Stimulated activated CD4-positive, alpha-beta T cell treated with anti-CD3 and anti-CD28 coated beads, Interleukin-4, amount 100 ng/mL, for 48 hours (primary cell): ENCODE data around the gene ADAMTS20.

Source experiments
- DNase-seq, 2 donors: peaks; one replicate each; pipeline ENCODE4 v3.0.0-alpha.2; 2020; ENCODE audit warnings: low read depth in 2 of 2

The ADAMTS20 gene

DNA sequence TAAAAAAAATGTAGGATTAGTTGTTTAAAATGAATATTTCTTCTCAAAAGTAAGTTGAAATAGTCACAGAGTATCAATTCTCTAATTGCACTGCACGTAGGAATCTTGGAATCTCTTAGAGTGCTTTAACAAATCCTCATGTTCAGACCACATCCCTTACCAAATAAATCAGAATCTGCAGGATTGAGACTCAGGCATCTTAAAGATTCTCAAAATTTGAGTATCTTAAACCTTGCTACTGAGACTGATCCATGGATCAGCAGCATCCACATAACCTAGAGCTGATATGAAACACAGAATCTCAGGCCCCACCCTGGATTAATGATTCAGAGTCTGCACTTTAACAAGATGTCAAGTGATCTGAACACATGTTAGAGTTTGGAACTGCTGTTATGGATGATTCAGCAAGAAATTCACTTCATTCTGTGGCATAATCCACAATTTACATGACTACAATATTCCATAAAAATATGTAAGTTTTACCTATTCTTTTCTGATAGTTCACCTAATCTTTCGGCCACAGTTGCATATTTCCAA lies 58.7 kb downstream of the ADAMTS20 start:
- DNase-seq: no peak

DNA sequence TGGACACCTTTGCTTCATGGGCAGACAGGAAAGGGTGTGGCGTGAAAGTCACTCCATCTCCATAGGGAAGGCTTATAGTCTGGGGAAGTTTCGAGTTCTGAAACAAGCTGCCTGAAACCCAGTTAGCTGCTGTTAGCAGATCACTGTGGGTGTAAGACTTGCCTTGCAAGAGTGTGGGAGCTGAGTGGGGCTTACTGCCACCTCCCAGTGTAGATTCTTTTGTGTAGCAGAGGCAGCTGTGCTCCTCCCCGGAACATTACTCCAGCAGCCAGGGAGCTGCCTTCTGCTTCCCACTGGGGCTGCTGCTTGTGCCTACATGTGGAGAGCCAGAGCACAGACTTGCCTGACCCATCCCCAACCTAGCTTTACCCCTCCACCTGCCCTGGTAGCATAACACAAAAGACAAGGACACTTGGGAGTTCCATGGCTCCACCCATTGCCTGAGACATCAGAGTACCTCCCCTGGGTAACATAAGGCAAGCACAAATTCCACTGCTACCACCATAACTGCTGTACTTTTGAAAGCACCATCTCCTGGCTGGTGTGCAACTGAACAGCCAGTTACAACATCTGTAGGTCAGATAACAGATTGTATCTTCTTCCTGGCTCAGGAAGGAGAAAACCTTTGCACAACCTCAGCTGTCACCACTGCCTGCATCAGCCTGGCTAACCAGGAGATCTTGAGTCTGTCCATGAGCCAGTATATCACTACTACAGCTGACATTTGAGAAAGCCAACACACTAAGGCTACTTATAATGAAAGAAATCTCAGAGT lies 69.5 kb downstream of the ADAMTS20 start:
- DNase-seq: no peak

DNA sequence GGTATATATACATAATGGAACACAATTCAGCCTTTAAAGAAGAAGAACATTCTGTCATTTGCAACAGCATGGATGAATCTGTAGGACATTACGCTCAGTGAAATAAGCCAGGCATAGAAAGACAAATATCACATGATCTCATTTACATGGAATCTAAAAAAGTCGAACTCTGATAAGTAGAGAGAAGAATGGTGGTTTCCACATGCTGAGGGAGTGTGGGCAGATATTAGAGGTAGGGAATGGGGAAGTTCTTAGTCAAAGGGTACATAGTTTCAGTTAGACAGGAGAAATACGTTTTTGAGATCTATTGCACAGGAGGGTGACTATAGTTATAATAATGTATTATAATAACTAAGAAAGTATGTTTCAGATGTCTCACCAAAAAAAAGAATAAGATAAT lies 71.4 kb downstream of the ADAMTS20 start:
- no peak for DNase-seq

DNA sequence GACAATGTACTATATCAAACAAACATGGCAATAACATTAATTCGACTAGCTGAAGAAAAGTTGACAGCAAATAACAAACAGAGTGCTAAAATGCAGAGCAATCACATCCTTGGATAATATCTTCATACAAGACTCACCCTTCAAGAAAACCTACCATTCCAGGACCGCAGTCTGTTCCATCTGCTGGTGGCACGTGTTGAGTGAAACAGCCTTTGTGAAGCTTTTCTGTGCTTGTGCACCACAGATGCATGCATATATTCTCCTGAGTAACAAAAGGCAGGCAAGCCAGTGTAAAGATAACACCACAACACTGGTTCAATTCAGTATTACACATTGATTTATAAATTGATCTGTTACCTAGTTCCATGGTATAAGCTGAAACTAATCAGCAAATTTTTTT lies 89.3 kb downstream of the ADAMTS20 start:
- DNase-seq: no peak

DNA sequence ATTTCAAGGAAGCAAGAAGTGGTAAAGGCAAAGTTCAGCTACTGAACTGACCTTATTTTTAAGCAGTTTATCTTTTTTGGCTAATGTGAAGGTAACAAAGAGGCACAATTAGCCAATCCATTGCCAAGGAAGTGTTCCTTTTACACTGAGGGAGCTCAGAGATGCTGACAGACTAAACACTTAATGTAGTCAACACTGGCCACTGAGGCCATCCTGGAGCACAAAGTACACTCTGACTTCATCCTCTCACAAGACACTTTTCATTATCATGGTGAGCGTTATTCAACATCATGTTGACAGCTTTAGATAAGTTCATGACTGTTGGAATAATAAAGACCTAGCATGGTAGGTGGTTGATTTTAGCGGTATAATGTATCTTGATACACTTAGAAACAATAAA lies 89.9 kb downstream of the ADAMTS20 start:
- no peak for DNase-seq

DNA sequence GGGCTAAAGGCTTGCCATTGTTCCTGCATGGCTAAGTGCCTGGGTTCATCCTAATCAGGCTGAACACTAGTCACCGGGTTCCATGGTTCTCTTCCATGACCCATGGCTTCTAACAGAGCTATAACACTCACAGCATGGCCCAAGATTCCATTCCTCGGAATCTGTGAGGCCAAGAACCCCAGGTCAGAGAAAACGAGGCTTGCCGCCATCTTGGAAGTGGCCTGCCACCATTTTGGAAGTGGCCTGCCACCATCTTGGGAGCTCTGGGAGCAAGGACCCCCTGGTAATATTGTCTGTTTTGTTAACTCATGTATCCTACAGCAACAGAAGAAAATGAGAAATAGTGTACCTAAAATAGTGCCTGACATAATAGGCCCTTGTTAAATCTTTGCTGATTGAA lies 92.7 kb downstream of the ADAMTS20 start:
- no peak for DNase-seq

DNA sequence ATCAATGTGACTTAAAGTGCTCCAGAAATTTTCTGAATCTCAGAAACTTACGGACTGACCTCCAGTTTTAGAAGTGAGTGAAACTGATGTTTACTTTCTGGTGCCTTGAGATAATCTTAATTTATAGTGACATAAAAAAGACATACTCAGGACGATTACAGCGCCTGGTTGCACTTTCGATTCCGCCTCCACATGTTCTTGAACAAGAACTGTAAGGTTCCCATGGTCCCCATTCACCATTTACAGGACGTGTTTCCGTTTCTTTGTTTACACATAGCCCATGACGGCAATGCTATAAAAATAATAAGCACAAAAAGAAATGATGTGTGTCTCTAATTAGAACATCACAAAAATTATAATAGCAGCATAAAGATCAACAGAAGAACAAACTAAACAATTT lies 98.2 kb downstream of the ADAMTS20 start:
- no peak for DNase-seq

DNA sequence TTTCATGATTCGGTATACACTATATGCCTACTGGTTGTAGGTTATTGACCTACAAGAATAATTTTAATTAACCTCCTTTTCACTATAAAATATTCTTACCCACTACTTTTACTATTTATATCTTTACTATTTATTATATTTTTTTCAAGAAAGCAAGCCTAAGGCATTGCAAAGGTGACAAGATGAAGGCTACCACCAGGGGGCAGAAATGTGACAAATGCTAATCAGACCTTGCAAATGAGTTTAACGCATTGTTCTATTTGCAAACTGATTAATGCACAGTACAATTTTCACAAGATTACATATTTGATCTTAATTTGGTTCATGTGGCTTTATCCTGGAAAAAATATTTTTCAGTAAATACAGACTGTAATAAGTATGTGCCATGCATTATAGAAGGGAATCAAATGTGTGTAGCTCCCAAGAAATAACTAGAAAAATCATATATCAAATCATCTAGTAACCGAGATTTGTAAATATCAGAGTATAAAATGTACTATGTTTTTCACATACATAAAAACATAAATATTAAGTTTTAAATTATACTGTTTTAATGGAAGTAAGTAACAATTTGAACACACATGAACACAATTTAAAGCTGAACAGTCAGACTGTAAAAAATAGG lies 107.0 kb downstream of the ADAMTS20 start:
- peak; percentile 37 to 56 for DNase-seq

DNA sequence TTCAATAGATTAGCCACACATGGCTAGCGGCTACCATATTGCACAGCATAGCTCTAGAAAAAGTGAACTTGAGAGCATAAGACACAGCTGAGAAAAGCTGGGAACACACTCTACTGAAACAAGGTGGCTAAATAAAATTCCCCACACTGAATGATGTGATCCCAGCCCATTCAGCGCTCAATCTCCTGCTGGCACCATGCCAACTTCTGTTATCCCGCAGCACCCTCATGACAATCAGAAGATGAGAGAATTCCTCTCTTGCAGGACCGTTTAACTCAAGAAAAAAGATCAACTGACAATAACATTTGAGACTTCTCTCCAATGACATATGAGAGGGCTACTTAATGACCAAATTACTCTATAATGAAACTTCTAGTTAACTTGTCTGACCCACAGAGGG lies 115.4 kb downstream of the ADAMTS20 start:
- no peak for DNase-seq

DNA sequence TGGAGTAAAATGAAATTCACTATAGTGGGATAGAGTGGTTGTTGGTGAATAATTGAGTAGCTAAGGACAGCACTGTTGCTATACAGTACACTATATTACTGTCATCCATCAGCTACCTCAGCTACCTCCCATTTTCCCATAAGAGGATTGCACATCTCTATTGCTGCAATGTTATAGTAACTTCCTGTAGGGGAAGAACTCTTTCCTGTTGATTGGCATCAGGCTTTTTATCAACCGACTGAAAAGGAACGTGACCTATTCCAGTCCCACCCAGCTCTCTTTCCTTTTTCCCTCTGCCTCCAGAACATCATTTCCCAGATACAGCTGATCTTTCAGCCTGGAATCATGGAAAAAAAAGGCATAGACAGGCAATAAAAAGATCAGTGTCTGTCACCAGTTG lies 117.4 kb downstream of the ADAMTS20 start:
- DNase-seq: no peak

DNA sequence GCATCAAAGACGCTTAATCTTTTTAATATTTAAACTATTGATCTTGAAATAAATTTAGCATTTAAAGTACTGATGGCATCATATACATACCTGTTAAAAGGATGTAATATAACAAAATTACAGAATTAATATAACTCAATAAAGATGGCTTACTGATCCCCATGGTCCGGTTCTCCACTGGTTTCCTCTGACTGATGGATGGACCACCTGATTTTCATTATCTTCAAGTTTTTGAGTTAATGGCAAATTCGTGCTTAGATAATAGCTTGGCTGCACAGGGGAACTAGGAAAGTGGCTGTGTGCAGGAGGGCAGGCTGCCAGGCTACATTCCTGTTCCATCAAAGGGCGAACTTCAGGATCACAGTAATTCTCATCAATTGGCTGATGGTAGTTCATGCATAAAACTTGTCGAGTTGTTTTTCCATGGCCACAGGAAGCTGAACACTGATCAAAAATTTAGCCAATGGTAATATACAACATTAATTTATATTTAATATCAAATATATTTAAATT lies 123.9 kb downstream of the ADAMTS20 start:
- no peak for DNase-seq

DNA sequence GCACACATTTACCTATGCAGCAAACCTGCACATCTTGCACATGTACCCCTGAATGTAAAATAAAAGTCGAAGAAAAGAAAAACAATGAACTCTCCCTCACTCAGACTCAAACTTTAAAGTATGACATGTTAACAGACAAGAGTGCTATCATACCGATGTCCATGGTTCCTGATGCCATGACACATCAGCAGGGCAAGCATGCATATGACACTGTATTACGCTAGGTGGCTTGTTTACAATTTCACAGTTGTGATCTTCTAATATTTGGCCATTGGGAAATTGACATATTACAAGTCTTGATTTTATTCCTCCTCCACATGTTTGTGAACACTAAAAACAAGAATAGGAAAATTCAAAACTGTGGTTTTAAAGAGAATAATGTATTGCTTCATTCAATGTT lies 126.6 kb downstream of the ADAMTS20 start:
- DNase-seq: no peak

DNA sequence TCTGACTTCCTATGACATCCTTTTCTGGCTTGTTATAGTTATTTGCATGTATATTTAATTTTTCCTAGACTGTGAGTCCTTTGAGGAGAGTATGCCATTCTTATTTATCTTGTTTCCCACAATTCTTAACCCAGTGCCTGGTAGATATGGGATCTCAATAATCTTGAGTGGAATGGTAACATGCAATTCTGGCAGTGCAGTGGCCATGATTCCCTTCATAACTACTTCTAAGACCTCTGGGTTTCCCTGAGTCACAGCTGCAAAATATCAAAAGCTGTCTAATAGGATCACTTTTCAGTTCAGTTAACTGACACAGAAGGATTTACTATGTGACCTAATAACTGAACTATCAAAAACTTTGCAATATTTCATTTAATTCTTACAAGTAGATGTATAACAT lies 135.0 kb downstream of the ADAMTS20 start:
- DNase-seq: no peak

DNA sequence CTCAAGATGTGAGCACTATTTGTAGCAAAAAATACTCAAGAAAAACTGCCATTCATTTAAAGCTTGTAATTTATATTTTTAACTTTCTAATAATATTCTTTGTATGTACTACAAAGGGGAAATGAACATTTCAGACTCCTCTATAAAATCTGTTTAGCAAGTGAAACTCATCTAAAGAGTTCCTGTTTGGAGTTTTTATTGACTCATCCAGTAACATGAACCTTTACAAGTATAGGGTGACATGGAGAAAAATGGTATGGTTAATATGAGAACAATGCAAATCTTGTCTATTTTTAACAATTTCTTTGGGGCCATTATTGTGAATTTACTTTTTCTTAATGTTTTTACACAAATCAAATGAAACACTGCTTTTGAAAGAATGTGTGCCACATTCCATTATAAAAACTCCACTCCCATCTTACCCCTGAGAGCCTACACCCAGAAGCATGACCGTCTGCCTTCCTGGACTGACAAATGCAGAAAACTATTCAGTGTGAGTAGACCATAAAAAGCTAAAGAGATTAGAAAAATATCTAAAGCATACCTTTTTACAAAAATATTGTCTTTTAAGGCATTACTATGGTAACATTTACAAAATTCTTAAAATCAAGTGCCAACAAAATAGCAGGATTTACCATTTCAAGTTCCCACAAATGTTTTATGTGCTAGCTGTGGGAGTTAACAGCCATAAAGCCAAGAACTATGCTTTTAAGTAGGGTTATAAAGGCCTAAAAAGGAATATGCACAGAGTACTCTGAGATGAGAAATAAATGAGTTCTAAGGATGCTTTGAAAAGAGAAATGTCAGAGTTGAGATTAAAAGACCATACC lies 144.0 kb downstream of the ADAMTS20 start:
- DNase-seq: no peak

DNA sequence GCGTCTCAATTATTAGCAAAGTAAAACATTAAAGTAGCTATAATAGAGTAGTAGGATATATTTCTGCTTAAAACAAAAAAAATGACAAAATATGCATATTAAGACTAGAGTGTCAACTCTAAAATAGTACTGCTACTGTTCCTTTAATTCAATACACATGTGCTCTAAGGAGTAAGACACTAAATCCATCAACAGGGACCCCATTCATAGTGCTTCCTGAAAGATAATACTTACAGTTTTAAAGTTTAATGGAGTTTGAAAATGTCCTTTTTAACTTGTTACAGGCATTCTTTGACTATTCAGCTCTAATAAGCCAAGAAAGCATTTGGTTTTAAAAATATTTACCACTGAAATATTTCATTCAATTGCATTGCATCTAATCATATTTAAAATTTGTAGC lies 145.2 kb downstream of the ADAMTS20 start:
- no peak for DNase-seq

DNA sequence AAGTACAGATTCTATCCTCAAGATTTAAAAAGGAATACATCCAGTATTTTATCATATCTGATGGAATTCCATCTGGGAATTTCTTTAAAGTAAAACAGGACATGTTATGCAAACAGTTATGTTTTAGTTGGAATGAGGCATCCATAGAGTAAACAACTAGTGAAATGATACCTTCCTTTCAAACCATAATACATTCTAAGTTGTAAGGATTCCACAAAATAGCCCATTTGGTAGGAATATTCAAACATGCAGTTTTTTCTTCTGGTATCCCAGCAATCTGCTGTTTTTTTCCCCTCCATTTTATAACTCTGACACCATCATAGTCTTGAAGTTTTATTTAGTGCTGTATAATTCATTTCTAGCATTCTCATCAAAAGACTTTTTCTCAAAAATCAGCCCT lies 149.6 kb downstream of the ADAMTS20 start:
- no peak for DNase-seq

DNA sequence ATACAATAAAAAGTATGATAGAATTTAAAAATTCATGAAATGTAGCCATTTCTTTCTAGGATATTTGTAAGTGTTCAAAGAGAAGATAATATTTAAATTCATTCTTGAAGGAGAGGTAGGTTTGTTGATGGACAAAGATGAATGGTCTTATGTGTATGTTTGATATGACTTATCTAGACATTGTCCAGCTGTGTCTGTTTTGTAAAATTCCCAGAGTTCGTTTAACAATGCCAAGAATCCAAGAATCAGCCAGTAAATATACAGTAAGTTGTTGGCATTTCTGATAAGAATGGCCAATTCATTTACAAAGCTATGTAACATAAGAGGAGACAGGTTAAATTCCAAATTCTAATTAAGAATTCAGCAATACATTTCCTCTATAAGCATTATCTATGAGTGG lies 150.9 kb downstream of the ADAMTS20 start:
- no peak for DNase-seq

DNA sequence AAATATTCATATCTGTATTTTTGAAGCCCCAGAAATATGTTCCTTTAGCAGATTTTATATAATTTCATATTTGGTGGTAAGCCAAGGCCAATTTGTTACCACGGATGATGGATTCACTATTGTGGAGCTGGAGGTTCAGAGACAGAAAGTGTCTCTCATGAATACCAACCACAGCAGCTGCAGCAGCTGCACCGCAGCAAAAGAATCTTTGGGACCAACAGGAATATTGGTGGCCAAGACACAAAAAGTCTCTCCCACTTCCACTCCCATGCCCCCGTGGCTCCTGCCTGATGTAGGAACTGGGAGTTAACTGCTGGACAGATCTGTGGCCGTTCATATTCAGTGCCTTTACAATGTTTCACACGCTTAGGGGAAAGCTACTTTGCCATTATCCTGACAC lies 155.3 kb downstream of the ADAMTS20 start:
- DNase-seq: no peak

DNA sequence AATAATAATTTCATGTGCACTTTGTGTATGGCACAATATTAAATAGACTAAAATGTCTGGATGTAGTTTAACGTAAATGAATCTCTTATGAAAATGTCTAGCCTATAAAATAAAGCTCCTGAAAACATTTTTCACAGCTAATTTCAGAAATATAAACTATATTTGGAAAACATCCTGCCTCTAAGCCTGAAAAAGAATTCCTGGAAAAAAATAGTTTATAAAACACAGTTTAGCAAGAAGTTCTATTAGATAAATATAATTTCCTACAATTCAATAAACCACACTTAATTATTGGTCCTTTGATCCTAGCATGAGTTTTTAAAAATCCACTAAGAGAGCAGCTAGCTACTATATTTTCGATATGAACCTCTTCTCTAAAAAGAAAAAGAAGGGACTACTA lies 159.9 kb downstream of the ADAMTS20 start:
- DNase-seq: no peak

DNA sequence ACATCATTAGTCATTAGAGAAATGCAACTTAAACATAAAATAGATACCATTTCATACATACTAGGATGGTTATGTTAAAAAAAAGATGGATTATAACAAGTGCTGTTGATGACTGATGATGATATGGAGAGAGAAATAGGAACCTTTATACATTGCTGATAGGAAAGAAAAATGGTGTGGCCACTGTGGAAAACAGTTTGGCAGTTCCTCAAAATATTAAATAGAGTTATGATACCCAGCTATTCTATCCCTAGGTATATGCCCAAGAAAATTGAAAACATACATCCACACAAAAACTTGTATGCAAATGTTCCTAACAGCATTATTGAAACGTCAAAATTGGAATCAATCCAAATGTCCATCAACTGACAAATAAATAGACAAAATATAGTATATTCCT lies 170.1 kb downstream of the ADAMTS20 start:
- no peak for DNase-seq

DNA sequence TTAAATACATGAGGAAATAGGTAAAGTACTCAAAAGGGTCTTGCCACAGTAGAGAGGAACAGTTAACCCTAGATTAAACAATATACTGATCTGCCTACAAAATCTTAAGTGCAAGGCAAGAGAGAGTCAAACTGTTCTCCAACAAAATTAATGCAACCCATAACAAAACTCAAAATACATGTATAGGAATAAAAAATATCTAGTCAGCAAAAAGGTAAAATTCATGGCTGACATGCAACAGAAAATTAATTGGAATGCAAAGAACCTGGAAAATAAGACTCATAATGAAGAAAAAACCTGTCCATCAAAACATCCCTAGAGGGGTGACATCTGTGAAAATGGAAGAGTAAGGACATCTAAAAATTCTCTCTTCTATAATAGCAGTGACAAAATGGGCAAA lies 173.6 kb downstream of the ADAMTS20 start:
- no peak for DNase-seq

DNA sequence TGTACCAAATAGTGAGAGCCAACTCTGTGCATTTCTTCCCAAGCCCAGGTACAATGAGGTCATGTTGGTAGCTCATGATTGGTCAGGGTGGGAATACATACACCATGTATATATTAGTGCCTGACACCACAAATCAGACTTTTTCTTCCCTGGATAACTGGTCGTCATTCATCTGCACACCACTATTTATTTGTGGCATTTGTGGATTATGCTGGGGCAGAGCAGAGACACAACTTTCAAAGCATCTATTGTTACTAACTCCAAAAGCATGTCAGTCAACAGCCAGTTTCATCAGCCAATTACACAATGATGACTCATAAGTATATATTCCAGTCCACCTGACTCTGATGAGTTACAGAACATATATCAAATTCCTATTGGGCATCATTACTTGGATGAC lies 181.7 kb downstream of the ADAMTS20 start:
- DNase-seq: no peak
